LNCAP (cell line): ENCODE measurements around the gene DCPS.

ENCODE experiments used
- TF ChIP-seq, protein P1 (sequence below): fragments of 450-650 bp; IDR thresholded peaks from 2 replicates; pipeline ENCODE4 v1.5.1; 2017; ENCODE audit warnings: mild to moderate bottlenecking

Gene DCPS

GRCh38 chr11:126348806-126349582, 45.1 kb downstream of the DCPS start:
- TF ChIP-seq, protein P1, sequence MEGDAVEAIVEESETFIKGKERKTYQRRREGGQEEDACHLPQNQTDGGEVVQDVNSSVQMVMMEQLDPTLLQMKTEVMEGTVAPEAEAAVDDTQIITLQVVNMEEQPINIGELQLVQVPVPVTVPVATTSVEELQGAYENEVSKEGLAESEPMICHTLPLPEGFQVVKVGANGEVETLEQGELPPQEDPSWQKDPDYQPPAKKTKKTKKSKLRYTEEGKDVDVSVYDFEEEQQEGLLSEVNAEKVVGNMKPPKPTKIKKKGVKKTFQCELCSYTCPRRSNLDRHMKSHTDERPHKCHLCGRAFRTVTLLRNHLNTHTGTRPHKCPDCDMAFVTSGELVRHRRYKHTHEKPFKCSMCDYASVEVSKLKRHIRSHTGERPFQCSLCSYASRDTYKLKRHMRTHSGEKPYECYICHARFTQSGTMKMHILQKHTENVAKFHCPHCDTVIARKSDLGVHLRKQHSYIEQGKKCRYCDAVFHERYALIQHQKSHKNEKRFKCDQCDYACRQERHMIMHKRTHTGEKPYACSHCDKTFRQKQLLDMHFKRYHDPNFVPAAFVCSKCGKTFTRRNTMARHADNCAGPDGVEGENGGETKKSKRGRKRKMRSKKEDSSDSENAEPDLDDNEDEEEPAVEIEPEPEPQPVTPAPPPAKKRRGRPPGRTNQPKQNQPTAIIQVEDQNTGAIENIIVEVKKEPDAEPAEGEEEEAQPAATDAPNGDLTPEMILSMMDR: no peak

- TF ChIP-seq, protein P1: no peak
Measured at GRCh38 chr11:126350836-126351235, 47.0 kb downstream of the DCPS start.

- TF ChIP-seq, protein P1: no peak
Measured at GRCh38 chr11:126352163-126352562, 48.3 kb downstream of the DCPS start.

DNA sequence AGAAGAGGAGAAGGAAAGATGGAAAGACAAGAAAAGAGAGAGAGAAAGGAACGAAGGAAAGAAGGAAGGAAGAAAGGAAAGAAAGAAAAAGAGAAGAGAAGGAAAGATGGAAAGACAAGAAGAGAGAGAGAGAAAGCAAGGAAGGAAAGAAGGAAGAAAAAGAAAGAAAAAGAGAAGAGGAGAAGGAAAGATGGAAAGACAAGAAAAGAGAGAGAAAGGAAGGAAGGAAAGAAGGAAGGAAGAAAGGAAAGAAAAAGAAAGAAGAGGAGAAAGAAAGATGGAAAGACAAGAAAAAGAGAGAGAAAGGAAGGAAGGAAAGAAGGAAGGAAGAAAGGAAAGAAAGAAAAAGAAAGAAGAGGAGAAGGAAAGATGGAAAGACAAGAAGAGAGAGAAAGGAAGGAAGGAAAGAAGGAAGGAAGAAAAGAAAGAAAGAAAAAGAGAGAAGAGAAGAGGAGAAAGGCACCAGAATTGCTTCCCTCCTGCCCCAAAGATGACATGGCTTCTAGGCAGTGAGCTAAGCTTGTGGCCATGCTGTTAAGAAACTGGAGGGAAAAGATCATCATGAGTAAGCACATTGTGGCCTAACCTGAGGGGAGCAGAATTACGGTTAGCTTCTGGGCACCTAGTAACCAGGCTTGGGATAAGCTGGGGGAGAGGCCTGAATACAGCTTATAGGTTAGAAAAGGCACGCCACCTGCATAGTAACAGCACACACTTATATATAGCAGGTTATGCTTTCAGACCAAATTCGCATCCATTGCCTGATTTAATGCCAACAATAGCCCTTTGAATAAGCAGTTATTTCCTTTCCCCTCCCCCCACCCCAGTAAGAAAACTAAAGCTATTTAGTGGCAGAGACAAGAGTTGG, 49.3 kb downstream of the DCPS start:
- TF ChIP-seq, protein P1: no peak

DNA sequence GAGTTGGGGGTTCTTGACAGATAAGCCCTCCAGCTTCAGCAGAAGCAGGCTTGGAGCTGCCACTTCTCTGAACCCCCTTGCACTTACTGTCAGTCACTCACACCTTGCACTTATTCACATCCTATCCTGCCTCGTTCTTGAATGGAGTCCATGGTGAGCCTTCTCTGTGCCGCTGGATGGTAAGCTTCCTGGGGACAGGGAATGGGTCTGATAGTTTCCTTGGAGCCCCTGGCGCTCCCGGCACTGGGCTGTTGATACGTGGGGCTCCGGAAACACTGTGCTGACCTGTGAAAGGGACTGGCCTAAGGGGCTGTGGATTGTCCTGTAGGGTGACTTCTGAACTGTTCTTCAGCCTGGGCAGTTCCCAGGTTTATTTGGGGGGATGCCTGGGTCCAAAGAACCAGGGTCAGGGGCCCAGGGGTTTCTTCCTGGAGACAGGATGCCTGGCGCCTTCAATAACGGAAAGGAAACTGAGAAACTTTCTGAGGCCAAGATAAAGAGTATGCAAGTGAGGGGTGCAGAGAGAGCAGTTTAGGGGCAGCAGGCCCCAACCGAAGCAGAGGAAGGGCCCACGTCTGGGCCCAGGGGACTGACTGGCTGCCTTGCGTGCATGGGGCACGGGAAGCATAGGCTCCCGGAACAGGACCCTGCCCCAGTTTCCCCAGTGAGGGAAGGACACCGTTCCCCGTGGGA, 50.9 kb downstream of the DCPS start:
- TF ChIP-seq, protein P1: no peak

- TF ChIP-seq, protein P1: no peak
Measured at GRCh38 chr11:126355324-126355925, 51.6 kb downstream of the DCPS start, which contains the start of gene ST3GAL4. ST3GAL4 (plus strand) TSS chr11:126355686; CDS start chr11:126406156, 50,470 bp downstream.
